Fibroblast of mammary gland (primary cell): Measurements from ENCODE around the gene FOXI1.
"Not testable (repeated sequence)": the region's sequence is repeated elsewhere in the genome, so short reads cannot be mapped to it uniquely, and the experiment has no call there.

Source experiments
- DNase-seq: peaks from one replicate; pipeline ENCODE4 v3.0.0-alpha.2; 2010; ENCODE audit warnings: low read depth
- H3K4me3 ChIP-seq: 2 replicates; pipeline ENCODE4 v1.5.1; 2011; ENCODE audit warnings: low read depth, mild to moderate bottlenecking, low read length, moderate library complexity; ENCODE audit not compliant: control insufficient read depth
- CTCF ChIP-seq: conservative IDR thresholded peaks from 2 replicates; pipeline ENCODE4 v1.5.1; 2011; ENCODE audit warnings: low read depth, low read length, inconsistent platforms; ENCODE audit not compliant: control insufficient read depth, insufficient read depth

FOXI1 gene

GRCh38 chr5:170132976-170133448 is 27.3 kb downstream of the FOXI1 start:
- DNase-seq: no peak
- H3K4me3 ChIP-seq: no peak overlapping the region
- no peak for TF ChIP-seq CTCF

- DNase-seq: peak; percentile 33
- H3K4me3 ChIP-seq: no peak overlapping the region
- no peak for TF ChIP-seq CTCF
Observed at GRCh38 chr5:170135796-170136490, 30.2 kb downstream of the FOXI1 start.

- no peak for DNase-seq
- no peak overlapping the region for H3K4me3 ChIP-seq
- no peak for TF ChIP-seq CTCF
Observed at GRCh38 chr5:170136506-170136905, 30.8 kb downstream of the FOXI1 start.

GRCh38 chr5:170137694-170138214 is 32.1 kb downstream of the FOXI1 start:
- no peak for DNase-seq
- no peak for TF ChIP-seq CTCF
- no peak overlapping the region for H3K4me3 ChIP-seq

- no peak for TF ChIP-seq CTCF
- DNase-seq: no peak
- H3K4me3 ChIP-seq: no peak overlapping the region
Observed at GRCh38 chr5:170138273-170138672, 32.6 kb downstream of the FOXI1 start.

GRCh38 chr5:170139786-170140335 is 34.2 kb downstream of the FOXI1 start:
- no peak for DNase-seq
- no peak overlapping the region for H3K4me3 ChIP-seq
- no peak for TF ChIP-seq CTCF

GRCh38 chr5:170141196-170141595 is 35.5 kb downstream of the FOXI1 start:
- not testable (repeated sequence) for H3K4me3 ChIP-seq, DNase-seq
